ES-I3 (cell line): ENCODE results near the gene HSFX3.
"Not testable (repeated sequence)": the region's sequence is repeated elsewhere in the genome, so short reads cannot be mapped to it uniquely, and the experiment has no call there.

Source experiments
- H3K36me3 ChIP-seq: 2 replicates; pipeline ENCODE4 v1.6.1; 2013; ENCODE audit warnings: mild to moderate bottlenecking, low read length, control low read depth, moderate library complexity; ENCODE audit not compliant: insufficient read depth
- H3K4me1 ChIP-seq: 2 replicates; pipeline ENCODE4 v1.6.1; 2013; ENCODE audit warnings: mild to moderate bottlenecking, control low read depth, low read length; ENCODE audit not compliant: insufficient read depth
- H3K9ac ChIP-seq: 2 replicates; pipeline ENCODE4 v1.6.1; 2013; ENCODE audit warnings: low read depth, mild to moderate bottlenecking, low read length, moderate library complexity
- H3K9me3 ChIP-seq: 2 replicates; pipeline ENCODE4 v1.6.1; 2013; ENCODE audit warnings: mild to moderate bottlenecking, low read length, moderate library complexity; ENCODE audit not compliant: control insufficient read depth, insufficient read depth

The HSFX3 gene

DNA sequence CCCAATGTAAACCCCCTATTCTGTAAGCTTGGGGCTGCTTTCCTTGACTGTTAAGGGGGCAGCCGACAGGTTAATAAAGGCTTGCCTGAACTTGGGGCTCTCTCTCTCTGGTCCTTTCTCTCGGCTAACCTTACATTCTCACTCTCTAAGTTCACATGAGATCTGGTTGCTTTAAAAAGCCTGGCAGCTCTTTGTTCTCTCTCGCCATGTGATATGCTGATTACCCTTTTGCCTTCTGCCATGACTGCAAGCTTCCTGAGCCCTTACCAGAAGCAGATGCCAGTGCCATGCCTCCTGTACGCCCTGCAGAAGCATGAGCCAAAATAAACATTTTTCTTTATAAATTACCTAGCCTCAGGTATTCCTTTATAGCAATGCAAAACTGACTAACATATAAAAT lies 5.5 kb upstream of the HSFX3 start:
- H3K36me3 ChIP-seq, H3K4me1 ChIP-seq, H3K9ac ChIP-seq, H3K9me3 ChIP-seq: not testable (repeated sequence)

DNA sequence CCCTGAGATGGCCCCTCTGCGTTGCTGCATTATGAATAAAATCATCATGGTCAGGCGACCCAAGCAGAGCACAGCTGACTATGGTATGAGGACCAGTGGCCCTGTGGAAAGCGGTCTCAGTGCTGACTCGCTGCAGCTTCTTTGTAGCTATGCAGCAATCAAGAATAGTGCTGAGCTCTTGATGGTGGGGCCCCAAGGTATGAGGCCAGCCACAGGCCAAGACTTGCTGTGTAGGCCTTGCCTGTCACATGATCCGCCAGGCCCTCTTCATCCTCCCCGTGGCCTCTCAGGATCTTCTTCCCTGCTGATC lies 2.2 kb upstream of the HSFX3 start:
- not testable (repeated sequence) for H3K9me3 ChIP-seq

DNA sequence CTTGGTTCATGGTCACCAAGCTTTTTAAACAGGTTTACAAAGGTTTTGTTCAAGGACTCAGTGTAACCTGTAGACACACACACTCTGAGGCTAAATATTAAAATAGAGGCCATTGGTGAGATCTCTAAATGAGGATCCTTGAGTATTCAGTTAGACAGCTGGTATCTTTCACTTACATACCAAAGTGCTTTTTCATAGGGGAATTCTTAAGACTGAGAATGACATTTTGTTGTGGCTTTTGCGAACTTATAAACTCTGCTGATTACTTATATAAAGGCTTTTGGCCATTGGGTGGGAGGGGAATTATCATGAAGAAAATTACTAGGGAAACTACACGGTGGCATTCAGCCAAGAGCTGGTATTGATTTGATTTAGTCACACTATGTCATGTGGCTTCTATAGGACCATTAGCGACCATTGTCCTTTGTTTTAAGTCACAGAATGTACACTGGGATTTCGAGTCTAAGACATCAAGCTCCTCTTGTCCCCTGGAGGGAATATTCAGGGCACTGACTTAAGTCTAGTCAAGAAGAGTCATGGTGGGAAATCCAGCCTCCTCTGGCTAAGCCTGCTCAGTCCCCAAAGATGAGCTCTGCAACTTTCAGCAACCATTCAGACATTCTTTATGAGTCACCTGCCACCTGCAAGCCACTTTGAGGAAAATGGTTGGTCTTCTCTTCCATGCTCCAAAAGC lies 1.7 kb upstream of the HSFX3 start:
- not testable (repeated sequence) for H3K9me3 ChIP-seq, H3K4me1 ChIP-seq, H3K36me3 ChIP-seq, H3K9ac ChIP-seq

More for the DNA sequence above, 2.2 kb upstream of the HSFX3 start:
- H3K36me3 ChIP-seq, H3K9ac ChIP-seq, H3K4me1 ChIP-seq: not testable (repeated sequence)

DNA sequence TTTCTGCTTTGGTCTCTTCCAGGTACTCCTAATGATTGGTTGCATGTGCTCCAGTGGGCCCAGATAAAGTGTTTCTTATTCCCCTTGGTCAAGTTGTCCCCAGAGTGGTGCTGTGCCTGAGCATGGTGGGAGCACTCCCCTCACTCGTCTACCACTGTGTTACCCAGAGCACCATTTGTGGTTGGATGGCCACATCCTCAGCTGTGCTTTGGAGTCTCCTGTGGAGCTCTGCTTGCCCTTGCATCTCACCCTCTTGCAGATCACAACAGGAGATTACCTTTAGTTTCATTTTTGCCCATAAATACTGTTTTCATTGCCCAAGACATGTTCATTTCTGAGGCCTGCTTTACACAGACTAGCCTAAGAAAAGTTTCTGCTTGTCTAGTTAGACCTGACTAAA lies 730 bp upstream of the HSFX3 start:
- H3K4me1 ChIP-seq, H3K9me3 ChIP-seq, H3K9ac ChIP-seq: not testable (repeated sequence)

DNA sequence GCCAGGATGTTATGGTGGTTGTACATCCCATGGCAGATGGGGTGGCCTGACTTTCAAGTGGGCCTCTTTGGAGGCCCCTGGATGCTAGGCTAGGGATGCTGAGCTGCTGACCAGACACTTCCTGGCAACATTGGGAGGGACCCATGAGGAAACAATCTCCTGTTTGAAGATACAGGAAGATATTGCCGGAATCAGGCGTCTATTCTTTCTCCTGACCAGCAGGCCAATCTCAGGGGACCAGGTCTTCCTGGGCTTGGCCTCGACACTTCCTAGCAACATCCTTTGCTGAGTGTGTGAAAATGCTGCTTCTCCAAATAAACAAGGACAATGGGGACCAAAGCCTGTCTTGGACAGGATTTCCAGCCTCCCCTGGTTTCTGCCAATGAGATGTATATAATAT lies 1.9 kb downstream of the HSFX3 start:
- H3K9me3 ChIP-seq, H3K36me3 ChIP-seq, H3K4me1 ChIP-seq, H3K9ac ChIP-seq: not testable (repeated sequence)

More for the DNA sequence above, 730 bp upstream of the HSFX3 start:
- H3K36me3 ChIP-seq: not testable (repeated sequence)

DNA sequence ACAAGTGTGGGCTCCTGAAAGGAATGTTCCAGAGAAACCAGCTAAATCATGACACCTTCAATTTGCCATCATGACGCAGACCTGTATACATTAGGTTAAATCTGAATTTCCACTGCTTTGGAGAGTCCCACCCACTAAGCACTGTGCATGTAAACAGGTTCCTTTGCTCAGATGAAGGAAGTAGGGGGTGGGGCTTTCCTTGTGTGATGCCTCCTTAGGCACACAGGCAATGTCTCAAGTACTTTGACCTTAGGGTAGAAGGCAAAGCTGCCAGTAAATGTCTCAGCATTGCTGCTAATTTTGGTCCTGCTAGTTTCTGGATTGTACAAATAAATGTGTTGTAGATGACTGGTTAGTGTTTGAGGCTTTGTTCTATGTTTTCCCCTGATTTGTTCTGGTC lies 2.8 kb downstream of the HSFX3 start:
- not testable (repeated sequence) for H3K36me3 ChIP-seq, H3K9ac ChIP-seq, H3K4me1 ChIP-seq, H3K9me3 ChIP-seq

DNA sequence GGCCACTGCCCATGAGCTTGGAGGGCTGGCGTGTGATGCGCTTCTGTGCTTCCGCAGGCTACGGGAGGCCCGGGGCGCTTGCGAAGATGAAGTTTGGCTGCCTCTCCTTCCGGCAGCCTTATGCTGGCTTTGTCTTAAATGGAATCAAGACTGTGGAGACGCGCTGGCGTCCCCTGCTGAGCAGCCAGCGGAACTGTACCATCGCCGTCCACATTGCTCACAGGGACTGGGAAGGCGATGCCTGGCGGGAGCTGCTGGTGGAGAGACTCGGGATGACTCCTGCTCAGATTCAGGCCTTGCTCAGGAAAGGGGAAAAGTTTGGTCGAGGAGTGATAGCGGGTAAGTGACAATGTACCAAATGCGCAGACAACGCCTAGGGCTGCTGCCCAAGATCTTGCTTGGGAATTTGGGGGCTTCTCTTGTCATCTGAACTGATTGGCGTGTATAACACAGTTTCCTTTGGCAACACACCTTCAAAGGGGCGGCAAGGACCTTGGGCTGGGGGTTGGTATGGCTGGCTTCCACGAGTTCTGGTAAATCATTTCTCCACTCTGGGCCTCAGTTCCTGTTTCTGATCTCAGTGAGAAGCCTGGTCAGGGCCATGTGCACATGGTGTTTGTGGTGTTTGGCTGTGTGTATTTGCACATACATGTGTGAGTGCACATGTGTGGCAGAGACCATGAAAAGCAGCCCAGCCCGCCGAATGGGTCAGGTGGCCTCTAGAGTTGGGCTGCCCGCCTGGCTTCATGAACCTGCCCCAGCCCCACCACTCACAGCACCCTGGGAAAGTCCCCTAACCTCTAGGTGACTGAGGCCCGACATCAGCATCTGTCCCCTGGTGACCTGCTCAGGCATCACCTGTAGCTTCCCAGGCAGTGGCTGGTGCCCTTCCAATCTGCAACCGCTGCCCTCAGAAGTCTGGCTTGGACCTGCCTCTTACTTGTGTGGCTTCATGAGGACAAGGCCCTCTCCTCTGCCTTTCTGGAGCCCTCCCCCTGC lies 3.9 kb downstream of the HSFX3 start:
- H3K9me3 ChIP-seq, H3K9ac ChIP-seq, H3K36me3 ChIP-seq, H3K4me1 ChIP-seq: not testable (repeated sequence)

DNA sequence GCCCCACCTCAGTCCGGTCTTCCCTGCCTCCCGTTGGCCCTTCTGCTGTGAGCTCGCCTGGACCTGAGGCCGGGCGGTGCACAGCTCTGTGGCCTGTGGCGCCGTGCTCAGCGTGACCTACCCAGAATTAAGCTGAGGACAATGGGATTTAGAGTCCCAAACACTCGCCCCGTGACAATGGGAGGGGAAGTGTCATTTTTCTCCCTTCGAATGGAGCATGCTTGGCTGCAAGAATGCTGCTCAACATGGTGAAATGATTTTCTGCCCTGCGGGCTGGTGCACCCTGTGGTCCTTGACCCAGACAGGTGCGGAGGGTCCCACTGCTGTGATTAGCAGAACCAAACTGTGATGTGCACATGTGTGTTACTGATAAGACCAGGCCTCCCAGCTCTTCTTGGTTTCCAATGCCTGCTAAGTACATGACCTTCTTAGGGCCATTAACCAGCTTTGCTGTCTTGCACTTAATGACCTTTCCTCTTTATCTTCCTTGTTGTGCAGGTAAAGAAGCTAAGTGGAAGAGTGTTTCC lies 8.1 kb downstream of the HSFX3 start:
- Histone ChIP-seq H3K9me3 (no peaks in the 10 kb centered on the region), H3K36me3 (no peaks in the 10 kb centered on the region), H3K4me1 (no peaks in the 10 kb centered on the region; the same call in 1 of the 2 replicates), H3K9ac (peak overlapping the region; percentile 39; the same call in 1 of the 2 replicates)

DNA sequence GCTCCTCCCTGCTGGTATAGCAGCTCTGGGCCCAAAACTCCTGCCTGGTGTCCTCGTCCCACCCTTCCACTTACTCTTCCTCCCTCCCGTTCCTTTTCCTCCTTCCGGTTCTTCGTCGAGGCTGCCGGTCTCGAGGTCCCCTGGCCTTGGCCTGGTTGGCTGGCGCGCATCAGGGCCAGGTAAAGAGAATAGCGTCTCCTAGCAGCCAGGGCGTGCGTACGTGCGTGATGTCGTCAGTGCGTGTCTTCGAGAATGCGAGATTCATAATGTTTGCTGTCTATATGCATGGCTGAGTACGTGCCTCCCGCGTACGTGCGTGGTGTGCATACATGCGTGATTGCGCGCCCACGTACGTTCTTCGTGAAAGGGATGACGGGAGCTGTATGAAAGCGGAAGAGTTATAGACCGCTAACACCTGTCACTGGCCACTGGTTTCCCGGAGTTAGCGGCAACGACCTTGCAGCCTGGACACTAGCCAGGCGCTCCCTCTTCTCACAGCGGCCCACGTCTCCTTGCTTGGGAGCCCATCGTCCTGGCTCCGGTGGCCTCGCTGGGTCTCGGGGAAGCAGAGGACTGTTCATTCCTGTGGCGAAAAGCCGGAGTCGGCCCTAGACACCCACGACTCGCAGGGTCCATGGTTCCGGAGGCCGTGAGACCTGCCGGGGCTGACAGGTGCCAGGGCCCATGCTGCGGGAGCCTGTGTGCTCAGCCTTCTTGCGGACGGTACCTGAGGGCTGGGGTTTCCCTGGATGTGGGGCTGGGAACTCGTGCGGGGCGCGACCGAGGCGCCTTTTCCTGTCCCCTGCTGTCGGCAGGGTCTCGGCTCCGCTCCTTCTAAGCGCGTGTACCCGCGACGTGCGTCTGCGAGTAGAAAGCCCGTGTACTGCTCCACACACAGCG lies 8.9 kb downstream of the HSFX3 start, which contains the start of gene EOLA1:
Gene EOLA1 (plus strand): TSS at position 392 of the 900 bp plus-strand sequence. CDS start 4,619 bp downstream, outside the sequence.
- no peaks in the 10 kb centered on the region; the same call in 1 of the 2 replicates for H3K4me1 ChIP-seq
- H3K9ac ChIP-seq: peak within 1 kb of the TSS; percentile 86; the same call in 1 of the 2 replicates
- H3K9me3 ChIP-seq: no peaks in the 10 kb centered on the region
- H3K36me3 ChIP-seq: no peaks in the 10 kb centered on the region

DNA sequence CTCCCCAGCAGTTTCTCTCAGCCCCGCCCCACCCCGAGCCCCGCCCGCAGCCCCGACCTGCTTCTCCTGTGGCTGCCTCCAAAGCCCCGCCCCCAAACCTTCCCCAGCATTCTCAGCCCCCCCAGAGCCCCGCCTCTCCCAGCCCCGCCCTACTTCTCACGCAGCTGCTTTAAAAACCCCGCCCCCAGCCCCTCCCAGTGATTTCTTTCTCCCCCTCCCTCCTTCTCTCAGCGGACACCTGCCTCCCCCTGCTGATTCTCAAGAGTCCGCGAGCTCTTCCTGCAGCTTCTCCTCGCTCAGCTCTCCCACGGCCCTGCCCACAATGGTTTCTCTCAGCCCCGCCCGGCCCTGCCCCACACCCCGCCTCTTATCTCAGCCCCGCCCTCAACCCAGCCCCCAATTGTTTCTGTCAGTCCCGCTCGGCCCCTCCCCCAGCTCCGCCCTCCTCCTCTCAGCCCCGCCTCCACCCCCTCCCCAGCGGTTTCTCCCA lies 9.5 kb downstream of the HSFX3 start:
- H3K9ac ChIP-seq: peak overlapping the region; percentile 40; the same call in 1 of the 2 replicates
- no peaks in the 10 kb centered on the region for H3K9me3 ChIP-seq
- H3K4me1 ChIP-seq: no peaks in the 10 kb centered on the region; the same call in 1 of the 2 replicates
- no peaks in the 10 kb centered on the region for H3K36me3 ChIP-seq

DNA sequence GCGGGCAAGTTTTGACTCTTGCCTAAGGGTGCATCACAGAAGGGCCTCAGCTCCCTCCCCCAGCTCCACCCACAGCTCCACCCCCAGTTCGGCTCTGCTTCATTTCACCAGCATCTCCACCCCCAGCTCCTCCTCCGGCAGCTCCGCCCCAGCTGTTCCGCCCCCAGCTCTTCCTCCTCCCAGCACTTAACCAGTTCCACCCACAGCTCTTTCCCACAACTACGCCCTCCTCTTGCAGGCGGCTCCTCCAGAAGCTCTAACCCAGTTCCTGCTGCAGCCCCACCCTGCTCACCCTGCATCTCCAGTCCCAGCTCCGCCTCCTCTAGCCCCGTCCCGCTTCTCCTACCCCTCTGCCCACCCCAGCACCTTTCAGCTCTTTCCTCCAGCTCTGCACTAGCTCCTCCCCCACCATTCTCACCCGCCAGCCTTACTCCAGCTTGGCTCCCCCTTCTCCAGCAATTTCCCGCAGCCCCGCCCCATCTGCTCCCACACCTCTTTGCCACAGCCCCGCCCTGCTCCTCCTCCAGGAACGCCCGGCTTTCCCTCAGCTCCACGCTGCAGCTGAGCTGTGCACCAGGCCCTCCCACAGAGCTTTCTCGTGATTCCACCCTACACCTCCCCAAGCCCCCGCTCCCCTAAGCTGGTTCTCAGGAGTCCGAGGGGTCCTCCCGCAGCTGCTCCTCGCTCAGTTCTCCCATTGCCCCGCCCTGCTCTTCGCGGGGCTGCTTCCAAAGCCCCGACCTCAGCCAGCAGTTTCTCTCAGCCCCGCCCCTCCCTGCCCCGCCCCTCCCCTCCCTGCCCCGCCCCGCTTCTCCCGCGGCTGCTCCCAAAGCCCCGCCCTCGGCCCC lies 10.2 kb downstream of the HSFX3 start:
- Histone ChIP-seq H3K4me1 (no peaks in the 10 kb centered on the region; the same call in 1 of the 2 replicates), H3K9me3 (no peaks in the 10 kb centered on the region), H3K9ac (peak overlapping the region; percentile 86; the same call in 1 of the 2 replicates), H3K36me3 (no peaks in the 10 kb centered on the region)

DNA sequence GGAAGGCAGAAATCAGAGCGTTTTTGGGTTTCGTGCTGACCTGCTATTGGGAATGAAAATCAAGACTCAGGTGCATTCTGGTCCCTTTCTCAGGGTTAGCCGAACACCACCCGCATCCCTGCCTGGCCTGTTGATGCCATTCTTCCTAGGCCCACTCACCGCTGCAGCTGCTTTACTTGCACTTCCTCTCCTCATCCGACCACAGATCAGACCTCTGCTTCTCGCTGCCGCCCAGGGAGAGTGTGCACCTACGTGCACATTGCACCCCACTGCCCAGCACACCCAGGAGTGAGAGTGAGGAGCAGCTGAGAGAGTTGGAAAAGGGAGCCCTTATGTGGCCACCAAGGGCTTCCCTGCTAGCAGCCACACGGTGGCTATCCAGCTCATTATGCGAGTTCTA lies 12.2 kb downstream of the HSFX3 start:
- H3K9ac ChIP-seq, H3K9me3 ChIP-seq, H3K4me1 ChIP-seq, H3K36me3 ChIP-seq: not testable (repeated sequence)

DNA sequence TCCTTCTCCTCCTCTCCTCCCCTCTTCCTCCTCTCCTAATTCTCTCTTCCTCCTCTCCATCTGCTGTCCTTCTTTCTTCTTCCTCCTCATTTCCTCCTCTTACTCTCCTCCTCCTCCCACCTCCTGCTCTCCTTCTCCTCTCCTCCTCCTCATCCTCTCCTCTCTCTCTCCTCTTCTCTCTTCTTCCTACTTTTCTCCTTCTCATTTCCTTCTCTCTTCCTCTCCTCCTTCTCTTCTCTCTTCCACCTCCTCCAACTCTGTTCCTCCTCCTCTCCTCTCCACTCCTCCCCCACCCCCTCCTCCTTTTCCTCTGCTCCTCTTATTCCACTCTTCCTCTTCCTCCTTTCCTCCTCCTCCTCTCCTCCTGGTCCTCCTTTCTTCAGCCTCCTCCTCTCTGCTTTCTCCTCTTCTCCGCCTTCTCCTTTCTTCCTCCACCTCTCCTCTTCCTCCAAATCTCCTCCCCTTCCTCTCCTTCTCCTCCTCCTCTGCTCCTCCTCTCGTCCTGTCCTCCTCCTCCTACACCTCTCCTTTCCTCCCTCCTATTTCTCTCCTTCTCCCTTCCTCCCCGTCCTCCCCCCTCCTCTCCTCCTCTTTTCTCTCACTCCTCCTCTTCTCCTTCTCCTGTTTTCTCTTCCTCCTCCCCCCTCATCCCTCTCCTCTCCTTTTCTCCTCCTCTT lies 14.7 kb downstream of the HSFX3 start:
- not testable (repeated sequence) for H3K4me1 ChIP-seq, H3K9me3 ChIP-seq, H3K36me3 ChIP-seq, H3K9ac ChIP-seq
